RWPE1 (cell line): ENCODE results near the gene PYHIN1.
"Not testable (repeated sequence)": the region's sequence is repeated elsewhere in the genome, so short reads cannot be mapped to it uniquely, and the experiment has no call there.

ENCODE experiments used
- CTCF ChIA-PET: fragments of 350-600 bp; sonication (Branson Sonifier 250); formaldehyde crosslinking; extraction: SDS; loops from one replicate; lab custom pipeline; 2021; lab: Yijun Ruan, JAX
- POLR2A ChIA-PET: fragments of 400-600 bp; formaldehyde crosslinking; extraction: SDS; loops from one replicate; lab custom pipeline; 2020; ENCODE audit warnings: antibody characterized with exemption; ENCODE audit not compliant: low non-redundant PET; lab: Yijun Ruan, JAX
- DNase-seq: peaks from one replicate; pipeline ENCODE4 v3.0.0; 2012; ENCODE audit warnings: low spot score
- H3K27ac ChIP-seq: fragments of 450-650 bp; 2 replicates; pipeline ENCODE4 v1.5.1; 2017
- TF ChIP-seq, protein P1 (sequence below): fragments of 450-650 bp; conservative IDR thresholded peaks from 2 replicates; pipeline ENCODE4 v1.5.1; 2017; ENCODE audit warnings: low read depth, mild to moderate bottlenecking

Gene PYHIN1

GRCh38 chr1:159007726-159008125 is 76.4 kb downstream of the PYHIN1 start:
- CTCF ChIA-PET = no interaction called here

GRCh38 chr1:159008744-159009188 is 77.4 kb downstream of the PYHIN1 start:
- DNase-seq = no peak
- TF ChIP-seq, protein P1, sequence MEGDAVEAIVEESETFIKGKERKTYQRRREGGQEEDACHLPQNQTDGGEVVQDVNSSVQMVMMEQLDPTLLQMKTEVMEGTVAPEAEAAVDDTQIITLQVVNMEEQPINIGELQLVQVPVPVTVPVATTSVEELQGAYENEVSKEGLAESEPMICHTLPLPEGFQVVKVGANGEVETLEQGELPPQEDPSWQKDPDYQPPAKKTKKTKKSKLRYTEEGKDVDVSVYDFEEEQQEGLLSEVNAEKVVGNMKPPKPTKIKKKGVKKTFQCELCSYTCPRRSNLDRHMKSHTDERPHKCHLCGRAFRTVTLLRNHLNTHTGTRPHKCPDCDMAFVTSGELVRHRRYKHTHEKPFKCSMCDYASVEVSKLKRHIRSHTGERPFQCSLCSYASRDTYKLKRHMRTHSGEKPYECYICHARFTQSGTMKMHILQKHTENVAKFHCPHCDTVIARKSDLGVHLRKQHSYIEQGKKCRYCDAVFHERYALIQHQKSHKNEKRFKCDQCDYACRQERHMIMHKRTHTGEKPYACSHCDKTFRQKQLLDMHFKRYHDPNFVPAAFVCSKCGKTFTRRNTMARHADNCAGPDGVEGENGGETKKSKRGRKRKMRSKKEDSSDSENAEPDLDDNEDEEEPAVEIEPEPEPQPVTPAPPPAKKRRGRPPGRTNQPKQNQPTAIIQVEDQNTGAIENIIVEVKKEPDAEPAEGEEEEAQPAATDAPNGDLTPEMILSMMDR = no peak
- ChIA-PET POLR2A (no interaction called here), CTCF (interaction anchor here (0.6 to 1.2 kb wide), 3 partner anchors 11 to 1244 kb away, joined by 3 to 4 read pairs (median 3); no protein-coding TSS in a partner anchor)
- H3K27ac ChIP-seq = no peak overlapping the region

More at GRCh38 chr1:159007726-159008125, 76.4 kb downstream of the PYHIN1 start:
- H3K27ac ChIP-seq = no peak overlapping the region
- POLR2A ChIA-PET = no interaction called here
- TF ChIP-seq, protein P1 = no peak
- DNase-seq = no peak

- TF ChIP-seq, protein P1 = no peak
- no peak for DNase-seq
- ChIA-PET CTCF (interaction anchor here (0.6 to 1.2 kb wide), 3 partner anchors 11 to 1243 kb away, joined by 3 to 4 read pairs (median 3); no protein-coding TSS in a partner anchor), POLR2A (no interaction called here)
- no peak overlapping the region for H3K27ac ChIP-seq
These were observed 77.9 kb downstream of the PYHIN1 start for GRCh38 chr1:159009287-159009686.

DNA sequence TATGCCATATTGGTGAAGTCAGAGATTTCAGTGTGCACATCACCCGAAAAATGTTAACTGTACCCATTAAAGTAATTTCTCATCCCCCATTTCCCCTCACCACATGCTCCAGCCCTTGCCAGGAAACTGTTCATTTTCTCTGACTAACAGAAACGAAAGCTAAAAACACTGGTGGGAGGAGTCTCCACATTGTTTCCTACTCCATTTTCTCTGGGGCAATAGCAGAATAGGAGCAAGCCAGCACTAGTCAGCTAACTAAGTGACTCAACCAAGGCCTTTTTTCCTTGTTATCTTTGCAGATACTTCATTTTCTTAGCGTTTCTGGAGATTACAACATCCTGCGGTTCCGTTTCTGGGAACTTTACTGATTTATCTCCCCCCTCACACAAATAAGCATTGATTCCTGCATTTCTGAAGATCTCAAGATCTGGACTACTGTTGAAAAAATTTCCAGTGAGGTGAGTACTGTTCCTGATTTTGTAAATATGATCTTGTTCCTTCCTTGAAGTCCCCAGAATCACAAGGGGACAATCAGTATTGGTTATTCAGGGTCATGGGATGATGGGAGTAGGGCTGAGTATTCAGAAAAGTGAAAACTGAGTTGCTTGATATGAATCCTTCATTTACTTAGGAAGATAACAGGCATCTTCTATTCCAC is 78.5 kb downstream of the PYHIN1 start, which contains the start of gene IFI16:
Gene IFI16 (plus strand): TSS at position 204 of the 658 bp plus-strand sequence. CDS start 4,774 bp downstream, outside the sequence.
- ChIA-PET POLR2A (no interaction called here), CTCF (interaction anchor here (1.2 kb wide), 1 partner anchor 12 kb away, joined by 4 read pairs; no protein-coding TSS in a partner anchor)
- peak within 1 kb of the TSS; percentile 77 for H3K27ac ChIP-seq

GRCh38 chr1:159010391-159010790 is 79.0 kb downstream of the PYHIN1 start:
- no peak overlapping the region for H3K27ac ChIP-seq
- POLR2A ChIA-PET = no interaction called here

More for the DNA sequence above, 78.5 kb downstream of the PYHIN1 start, which contains the start of gene IFI16:
- DNase-seq = peak; percentile 88
- TF ChIP-seq, protein P1 = no peak

GRCh38 chr1:159011001-159011400 is 79.6 kb downstream of the PYHIN1 start:
- DNase-seq, POLR2A ChIA-PET, CTCF ChIA-PET: not testable (repeated sequence)
- peak overlapping the region; percentile 77 for H3K27ac ChIP-seq

More at GRCh38 chr1:159010391-159010790, 79.0 kb downstream of the PYHIN1 start:
- TF ChIP-seq, protein P1 = no peak
- CTCF ChIA-PET = no interaction called here
- no peak for DNase-seq

- H3K27ac ChIP-seq = no peak overlapping the region
- CTCF ChIA-PET = no interaction called here
- TF ChIP-seq, protein P1 = no peak
- DNase-seq = no peak
- POLR2A ChIA-PET = no interaction called here
These were observed 80.4 kb downstream of the PYHIN1 start for GRCh38 chr1:159011751-159012150.
